GM18520 (cell line): ENCODE measurements around the gene SRI.
A peak's percentile ranks its signal among the peaks of the same experiment; 100 is the strongest.
"Not testable (repeated sequence)": the region's sequence is repeated elsewhere in the genome, so short reads cannot be mapped to it uniquely, and the experiment has no call there.

Source experiments
- ATAC-seq: cut with Tn5 transposase; IDR thresholded peaks from one replicate; pipeline ENCODE4 v1.9.1; 2021; ENCODE audit not compliant: unreplicated experiment

The SRI gene

GRCh38 chr7:88184848-88185304 is 35.0 kb downstream of the SRI start:
- peak; percentile 96 for ATAC-seq

DNA sequence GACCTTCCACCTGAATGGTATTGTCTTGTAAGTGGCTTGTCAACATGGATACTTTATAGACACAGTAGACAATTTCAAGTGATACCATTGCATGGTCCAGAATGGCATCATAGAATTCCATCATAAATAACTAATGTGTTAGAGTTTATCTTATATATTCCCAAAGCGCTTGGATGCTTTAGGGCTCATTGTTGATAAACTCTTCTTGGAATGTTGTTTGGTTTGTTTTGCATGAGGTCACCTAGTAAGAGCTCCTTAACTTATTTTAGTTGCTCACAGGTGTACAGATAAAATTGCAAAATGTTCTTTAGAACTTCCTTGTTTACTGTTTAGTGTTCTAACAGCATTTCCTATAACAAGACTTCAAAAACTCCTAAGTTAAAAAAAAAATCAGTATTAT is 36.8 kb downstream of the SRI start:
- ATAC-seq, result no peak

GRCh38 chr7:88176190-88176589 is 43.6 kb downstream of the SRI start:
- no peak for ATAC-seq

GRCh38 chr7:88172842-88173241 is 47.0 kb downstream of the SRI start:
- ATAC-seq, result no peak

GRCh38 chr7:88169717-88170320 is 50.0 kb downstream of the SRI start:
- no peak for ATAC-seq

- no peak for ATAC-seq
These were observed 52.1 kb downstream of the SRI start for GRCh38 chr7:88167721-88168120.

GRCh38 chr7:88167223-88167622 is 52.6 kb downstream of the SRI start:
- no peak for ATAC-seq

DNA sequence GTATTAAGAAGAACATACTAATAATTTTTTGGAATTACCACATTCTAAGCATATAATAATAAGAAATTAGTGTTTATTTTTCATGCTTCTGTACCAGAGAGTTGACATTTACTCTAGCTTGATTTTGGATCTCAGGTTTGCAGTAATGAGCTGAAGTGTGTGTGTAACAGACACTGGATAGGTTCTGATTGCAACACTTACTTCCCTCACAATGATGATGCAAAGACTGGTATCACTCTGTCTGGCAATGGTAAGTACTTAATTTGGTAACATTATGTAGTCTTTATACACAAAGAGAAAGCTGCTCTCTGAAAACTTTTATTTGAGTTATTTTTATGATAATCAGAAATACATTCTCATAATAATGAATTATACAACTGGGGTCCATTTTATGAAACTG is 54.1 kb downstream of the SRI start:
- ATAC-seq, result no peak

DNA sequence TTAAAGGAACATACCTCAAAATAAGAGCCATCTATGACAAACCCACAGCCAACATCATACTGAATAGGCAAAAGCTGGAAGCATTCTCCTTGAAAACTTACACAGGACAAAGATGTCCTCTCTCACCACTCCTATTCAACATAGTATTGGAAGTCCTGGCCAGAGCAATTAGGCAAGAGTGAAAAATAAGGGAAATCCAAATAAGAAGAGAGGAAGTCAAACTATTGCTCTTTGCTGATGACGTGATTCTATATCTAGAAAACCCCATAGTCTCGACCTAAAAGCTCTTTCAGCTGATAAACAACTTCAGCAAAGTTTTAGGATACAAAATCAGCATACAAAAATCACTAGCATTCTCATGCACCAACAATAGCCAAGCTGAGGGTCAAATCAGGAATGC is 60.1 kb downstream of the SRI start:
- ATAC-seq, result not testable (repeated sequence)

DNA sequence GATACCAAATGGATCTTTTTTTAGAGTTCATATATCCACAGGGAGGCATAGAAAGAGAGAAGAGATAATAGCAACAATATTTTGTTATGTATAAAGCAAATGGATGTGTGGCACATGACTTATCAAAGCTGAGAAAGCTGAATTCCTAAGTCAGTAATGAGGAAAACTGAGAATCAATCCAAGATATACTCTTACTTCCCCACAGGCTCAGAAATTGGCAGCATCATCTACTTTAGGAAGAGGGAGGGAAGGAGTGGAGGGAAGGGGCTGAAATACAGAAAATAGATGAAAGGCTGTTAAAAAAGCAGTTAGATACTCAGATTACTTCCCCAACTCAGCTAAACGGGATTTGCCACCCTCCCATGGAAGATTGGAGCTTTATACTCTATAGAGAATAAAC is 63.5 kb downstream of the SRI start:
- no peak for ATAC-seq

DNA sequence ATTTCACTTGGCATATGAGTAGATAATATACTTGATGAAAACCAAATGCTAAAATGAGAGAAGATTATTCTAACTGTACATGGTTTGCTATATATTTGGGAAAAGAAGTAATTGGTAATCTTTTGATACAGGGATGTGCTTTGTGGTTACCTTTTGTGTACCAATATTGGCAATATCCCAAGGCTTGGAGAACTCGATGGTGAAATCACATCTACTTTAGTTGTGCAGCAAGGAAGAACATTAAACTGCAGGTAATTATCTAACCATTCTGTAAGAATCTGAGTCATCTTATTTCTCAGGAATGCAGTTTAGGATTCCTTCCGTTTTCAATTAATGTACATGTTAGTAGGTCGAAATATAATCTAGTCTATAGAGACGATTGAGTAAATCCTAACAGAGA is 64.1 kb downstream of the SRI start:
- no peak for ATAC-seq
